8988T (cell line): ENCODE data around the gene SETD3.
A peak's percentile ranks its signal among the peaks of the same experiment; 100 is the strongest.

Experiments
- DNase-seq: peaks from one replicate; pipeline ENCODE4 v3.0.0; 2011

The SETD3 gene

DNA sequence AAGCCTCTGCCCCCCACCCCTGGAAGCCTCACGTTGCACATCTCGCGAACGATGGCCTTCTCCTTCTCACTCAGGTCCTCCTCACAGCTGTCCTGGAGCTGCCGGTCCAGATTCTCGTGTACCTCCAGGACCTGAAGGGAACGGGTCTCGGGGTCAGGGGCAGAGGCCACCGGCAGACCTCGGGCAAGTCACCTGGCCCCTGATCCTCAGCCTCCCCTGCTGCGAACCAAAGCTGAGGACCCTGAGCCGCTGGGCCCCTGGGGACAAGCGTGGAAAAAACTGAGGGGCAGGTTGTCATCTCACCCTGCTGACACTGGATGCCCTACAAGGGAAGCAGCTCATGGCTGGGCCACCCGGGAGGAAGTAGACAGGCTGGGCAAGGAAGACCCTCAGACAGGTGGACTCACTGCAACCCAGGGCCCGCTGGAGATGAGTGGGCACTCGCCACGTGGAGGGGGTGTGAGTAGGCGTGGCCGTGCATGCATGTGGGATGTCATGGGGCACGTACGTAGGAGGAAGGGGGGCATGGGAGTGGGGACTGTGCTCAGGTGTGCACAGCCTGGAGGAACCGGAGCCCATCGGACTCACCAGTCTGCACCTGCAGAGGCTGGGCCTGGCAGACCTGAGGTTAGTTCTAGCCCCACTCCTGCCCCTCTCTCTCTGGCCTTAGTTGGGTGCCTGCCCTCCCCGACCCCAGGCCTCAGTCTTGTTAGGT lies 35.7 kb upstream of the SETD3 start:
- DNase-seq = peak; percentile 3

- DNase-seq = peak; percentile 10
Observed at GRCh38 chr14:99515301-99516155, 34.9 kb upstream of the SETD3 start.

DNA sequence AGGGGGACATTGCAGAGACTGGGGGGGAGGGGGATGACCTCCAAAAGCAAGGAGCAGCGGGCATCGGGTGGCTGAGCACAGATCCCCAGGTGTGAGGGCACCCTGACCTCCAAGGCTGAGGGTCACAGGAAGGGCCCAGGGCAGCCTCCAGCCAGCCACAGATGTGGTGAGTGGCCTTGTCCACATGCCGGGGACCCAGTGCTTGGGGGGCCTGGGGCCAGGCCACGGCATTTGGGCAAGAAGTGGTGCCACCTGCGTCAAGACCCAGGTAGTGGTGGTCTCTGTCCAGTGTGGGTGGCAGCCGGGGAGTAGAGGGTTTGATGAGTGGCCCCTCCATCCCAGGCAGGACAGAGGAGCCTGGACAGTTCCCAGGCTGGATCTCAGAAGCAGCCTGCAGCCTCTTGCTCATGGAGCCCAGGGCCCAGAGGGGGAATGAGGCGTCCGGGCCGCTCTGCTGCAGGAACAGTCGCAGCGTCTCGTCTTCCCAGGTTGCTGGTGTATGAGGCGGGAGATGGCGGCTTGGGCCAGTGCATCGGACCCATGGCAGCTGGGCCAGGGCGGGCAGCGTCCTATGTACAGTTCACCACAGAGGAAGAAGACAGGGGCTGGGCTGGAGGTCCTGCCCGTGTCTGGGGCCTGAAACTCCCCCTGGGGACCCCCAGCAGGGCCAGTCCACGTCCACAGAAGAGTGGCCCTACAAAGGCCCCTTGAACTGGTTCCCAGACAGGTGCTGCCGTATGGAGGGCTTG lies 34.1 kb upstream of the SETD3 start:
- DNase-seq = no peak

- no peak for DNase-seq
Observed at GRCh38 chr14:99513946-99514551, 33.4 kb upstream of the SETD3 start.

- no peak for DNase-seq
Observed at GRCh38 chr14:99513183-99513694, 32.6 kb upstream of the SETD3 start.

DNA sequence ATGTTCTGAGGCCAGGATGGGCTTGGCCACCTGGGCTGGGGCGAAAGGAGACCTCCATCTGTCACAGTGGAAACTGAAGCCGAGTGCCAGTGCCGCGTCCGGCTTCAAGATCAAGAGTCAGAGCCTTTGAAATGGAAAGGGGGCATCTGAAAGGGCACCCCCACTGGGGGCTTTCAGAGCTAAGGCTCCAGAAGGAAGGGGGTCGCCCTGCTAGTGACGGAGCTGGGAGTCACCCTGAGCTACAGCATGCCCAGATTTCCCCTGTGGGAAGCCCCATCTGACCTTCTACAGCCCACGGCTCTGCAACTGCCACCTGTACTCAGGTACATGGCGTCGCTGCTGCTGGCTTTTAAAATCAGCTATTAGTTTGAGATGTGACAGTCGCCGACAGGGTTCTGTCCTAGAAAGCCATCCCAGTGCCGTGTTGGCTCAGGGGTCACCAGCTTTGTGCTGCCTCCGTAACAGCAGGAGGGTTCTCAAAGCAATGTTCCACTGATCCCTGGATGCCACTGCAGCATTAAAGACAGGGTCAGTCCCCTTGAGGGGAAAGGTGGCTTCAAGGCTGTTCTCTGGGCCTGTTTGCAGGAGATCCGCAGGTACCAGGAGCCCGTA lies 32.0 kb upstream of the SETD3 start:
- no peak for DNase-seq

DNA sequence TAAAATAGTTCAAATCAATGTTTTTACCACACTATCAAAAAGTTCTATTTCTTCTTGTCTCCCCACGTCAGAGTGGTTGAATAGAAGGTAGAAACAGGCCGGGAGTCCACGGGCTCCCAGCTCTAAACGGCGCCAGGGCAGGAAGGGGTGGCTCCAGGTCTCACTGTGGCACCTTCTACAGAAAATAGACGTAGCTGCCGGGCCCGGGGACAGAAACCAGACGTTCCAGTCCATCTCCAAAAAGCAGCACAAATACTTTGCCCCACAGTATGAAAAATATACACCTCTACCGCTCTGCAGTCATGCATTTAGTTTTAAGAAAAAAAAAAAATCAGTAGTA lies 31.4 kb upstream of the SETD3 start:
- no peak for DNase-seq

DNA sequence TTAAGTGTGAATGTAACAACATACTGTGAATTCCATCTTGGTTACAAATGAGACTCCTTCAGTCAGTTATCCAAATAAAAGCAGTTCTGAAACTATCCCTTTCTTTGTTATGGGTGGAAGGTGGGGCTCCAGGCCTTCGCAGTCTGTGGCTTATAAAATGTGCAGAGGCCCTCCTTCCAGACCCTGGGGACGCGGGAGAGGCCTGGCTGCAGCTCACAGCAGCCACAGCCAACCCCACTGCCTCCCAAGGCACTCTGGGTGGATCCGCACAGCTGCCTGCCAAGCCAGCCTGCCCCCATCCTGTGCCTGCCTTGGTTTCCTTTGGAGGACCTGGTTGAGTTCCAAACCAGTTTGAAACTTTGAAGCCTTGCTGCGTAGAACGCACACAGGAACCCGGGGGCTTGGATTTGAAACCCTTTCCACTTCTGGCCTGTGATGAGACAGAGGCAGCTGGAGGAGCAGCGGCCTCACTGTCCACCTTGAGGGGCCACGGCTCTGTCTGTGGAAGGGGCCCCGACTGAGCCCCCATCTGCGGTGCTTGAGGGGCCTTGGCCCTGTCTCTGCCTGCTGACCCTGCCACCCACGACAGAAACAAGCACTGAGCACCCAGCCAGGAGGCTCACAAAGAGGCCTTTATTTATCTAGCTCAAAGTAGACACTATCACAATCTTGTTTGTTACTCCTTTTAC lies 30.9 kb upstream of the SETD3 start:
- no peak for DNase-seq

GRCh38 chr14:99510556-99511139 lies 30.0 kb upstream of the SETD3 start:
- DNase-seq = no peak

GRCh38 chr14:99509871-99510555 lies 29.4 kb upstream of the SETD3 start:
- DNase-seq = no peak

DNA sequence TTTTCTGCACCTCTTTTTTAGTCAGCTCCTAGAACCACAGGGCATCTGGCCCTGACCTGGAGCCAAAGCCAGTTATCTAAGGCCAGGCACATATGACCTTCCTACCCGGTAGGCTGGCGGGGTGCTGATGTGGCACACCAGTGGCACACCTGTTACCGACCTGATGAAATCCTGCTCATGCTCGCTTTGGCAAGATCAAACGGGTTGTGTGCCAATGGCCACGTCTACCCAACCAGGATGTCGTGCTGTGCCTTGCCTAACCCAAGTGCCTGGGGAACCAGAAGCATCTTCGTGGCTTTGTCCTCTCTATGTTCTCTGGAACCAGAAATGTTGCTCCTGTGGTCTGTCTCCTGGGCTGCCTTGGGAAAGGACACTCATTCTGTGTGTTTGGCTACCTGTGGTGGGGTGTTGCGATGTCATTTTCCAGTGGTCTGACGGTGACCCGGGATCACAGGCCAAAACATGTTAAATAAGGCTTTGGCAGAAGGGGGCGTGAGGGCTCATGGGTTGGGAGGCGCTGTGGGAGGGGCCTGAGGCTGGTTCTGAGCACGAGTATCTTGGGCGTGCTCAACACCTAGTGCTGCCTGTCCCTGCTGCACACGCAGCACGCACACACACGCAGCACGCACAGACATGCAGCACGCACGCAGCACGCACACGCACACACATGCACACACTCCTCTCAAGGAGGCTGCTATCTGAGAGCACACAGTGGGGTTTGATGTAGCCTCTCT lies 28.4 kb upstream of the SETD3 start:
- peak; percentile 22 for DNase-seq

DNA sequence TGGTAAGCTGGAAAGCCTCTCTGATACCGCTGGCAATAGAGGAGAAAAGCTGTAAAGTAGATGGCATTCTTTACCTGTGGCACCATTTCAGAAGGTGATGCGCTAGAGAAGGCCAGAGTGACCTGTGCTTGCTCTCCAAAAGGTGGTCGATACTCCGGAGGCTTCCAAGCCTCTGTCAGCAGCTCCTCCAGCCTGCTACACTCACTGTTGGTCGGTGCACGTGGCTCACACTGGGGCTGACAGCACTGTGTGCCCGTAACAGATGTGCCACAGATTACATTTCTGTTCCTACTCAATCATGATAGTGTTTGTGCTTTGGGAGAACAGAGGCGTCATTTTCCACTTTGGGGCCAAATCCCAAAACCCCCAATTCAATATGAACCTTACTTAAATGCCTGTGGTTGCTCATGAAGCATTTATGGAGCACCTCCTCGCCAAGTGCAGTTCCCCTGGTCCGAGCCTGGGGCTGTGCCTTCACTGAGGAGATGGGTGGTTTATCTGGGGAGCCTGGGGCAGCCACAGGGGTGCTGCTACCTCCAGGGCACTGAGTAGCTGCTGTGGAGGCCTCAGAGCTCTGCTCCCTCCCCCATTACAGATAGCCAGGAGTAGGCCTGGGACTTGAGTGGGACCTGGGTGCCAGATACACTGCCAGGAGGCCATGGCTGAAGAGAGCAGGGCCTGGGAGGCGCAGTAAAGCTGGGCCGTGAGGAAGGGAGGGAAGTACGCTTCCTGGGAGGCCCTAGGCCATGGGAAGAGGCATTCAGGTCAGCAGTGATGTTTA lies 27.4 kb upstream of the SETD3 start:
- no peak for DNase-seq

DNA sequence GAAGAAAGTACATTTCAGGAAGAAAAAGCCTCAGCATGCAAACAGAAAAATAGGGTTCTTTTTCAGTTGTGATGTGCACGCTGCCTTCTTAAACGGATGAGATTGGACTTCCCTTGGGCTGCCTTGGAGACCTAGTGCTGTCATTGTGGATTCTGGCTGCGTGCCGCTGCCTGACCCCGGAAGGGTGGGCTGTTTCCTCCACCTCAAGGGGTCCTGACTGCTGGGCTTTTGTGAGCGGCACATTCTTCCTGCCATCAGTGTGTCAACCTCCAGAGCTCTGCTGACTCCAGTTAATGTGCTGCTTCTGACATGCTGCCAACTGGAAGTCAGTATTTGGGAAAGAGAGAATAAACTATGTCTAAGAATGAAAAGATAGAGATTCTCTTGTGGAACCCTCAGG lies 25.6 kb upstream of the SETD3 start:
- DNase-seq = no peak

DNA sequence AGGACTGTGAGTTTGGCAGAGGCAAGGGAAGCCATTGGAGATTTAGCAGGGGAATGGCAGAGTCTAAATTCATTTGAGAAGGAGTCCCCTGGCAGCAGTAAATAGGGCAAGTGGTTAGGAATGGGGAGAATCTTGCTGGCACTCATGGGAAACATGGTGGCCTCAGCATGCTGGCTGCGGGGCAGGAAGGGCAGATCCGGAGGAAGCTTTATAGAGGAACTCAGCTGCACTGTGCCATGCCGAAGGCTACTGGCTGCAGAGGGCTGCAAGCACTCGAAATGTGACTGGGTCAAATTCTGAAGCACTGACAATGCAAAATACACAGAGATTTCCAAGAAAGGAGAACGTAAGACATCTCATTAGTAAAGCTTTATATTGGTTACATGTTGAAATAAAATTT lies 24.4 kb upstream of the SETD3 start:
- no peak for DNase-seq

DNA sequence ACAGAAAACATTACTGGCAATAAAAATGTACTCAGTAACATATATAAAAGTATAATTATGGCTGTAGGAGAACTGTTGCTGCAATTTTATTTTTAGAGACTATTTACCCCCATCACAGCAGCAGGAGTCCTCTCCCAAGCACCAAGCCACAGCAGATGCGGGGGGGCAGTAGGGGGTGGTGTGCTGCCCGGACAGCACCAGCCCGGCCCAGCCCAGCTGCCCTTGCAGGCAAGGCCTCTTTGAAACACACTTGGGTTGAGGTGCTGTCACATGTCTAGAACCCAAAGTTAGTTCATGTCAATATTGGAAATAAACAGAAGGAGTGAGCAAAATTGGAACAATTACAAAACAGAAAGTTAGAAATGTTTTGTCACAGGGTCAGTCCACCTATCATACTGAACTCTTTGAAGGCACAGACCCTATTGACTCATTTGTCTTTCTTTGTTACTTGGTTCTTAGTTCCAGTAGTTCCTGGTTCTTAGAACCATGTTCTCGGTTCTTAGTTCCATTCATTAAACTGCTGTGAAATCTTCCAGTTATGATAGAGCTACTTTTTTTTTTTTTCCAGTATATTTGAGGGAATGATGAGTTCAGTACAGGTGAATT lies 23.3 kb upstream of the SETD3 start:
- no peak for DNase-seq

DNA sequence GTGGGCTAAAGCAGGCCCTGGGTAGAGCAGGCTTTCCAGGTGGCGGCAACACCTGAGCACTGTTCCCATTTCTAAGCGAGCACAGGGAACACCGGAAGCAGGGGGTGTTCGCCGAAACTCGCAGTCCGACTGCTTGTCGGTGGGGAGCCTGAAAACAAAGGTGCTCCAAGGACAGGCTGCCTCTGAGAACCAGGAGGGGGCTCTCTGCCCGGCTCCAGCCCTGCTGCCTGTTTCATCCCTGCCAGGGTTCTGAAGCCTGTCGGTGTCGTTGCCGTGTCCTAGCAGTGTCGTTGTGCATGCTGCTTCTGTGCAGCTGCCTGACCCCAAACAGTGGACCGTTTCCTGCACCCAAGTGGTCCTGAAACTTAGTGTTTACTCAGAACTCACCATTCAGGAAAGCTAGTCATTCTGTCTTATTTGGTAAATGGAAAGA lies 22.3 kb upstream of the SETD3 start:
- DNase-seq = no peak

- no peak for DNase-seq
Observed at GRCh38 chr14:99497894-99498293, 17.2 kb upstream of the SETD3 start.

- DNase-seq = no peak
Observed at GRCh38 chr14:99497341-99497740, 16.7 kb upstream of the SETD3 start.

DNA sequence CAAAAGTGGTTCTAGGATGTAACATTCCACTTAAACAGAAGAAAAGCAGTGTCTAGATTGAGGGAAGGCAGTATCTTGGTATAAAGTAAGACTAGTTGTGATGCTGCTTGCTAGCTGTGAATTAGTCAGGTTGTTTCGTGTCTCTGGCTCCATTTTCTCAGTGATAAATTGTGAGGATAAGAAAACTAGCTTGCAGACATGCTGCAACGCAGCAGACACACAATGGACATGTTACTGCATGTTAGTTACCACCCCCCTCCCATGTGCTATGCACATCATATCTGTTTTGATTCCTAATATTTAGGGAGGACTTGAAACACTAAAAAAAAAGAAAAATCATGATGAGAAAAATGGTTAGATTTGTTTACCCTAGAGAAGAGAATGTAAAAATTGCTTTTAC lies 3.4 kb upstream of the SETD3 start:
- DNase-seq = no peak
